Parathyroid adenoma (tissue), 2 donors: ENCODE data around the gene MALRD1.

Experiments used
- H2AFZ ChIP-seq: fragments of 300-600 bp; sonication (generic); one replicate; pipeline ENCODE4 v1.7.0; 2017; ENCODE audit warnings: antibody characterized with exemption, mild to moderate bottlenecking
- H3K27ac ChIP-seq: fragments of 300-600 bp; sonication (generic); one replicate; pipeline ENCODE4 v1.7.0; 2017
- H3K27me3 ChIP-seq: fragments of 300-600 bp; sonication (generic); one replicate; pipeline ENCODE4 v1.7.0; 2017; ENCODE audit warnings: low read length; ENCODE audit not compliant: control insufficient read depth, insufficient read depth
- H3K36me3 ChIP-seq: fragments of 300-600 bp; sonication (generic); one replicate; pipeline ENCODE4 v1.7.0; 2017; ENCODE audit warnings: low read length; ENCODE audit not compliant: control insufficient read depth, insufficient read depth
- H3K4me1 ChIP-seq: fragments of 300-600 bp; sonication (generic); one replicate; pipeline ENCODE4 v1.7.0; 2017; ENCODE audit warnings: control low read depth
- H3K4me2 ChIP-seq: fragments of 300-600 bp; sonication (generic); one replicate; pipeline ENCODE4 v1.7.0; 2017; ENCODE audit warnings: low read length
- H3K4me3 ChIP-seq: fragments of 300-600 bp; sonication (generic); one replicate; pipeline ENCODE4 v1.7.0; 2017; ENCODE audit warnings: low read depth, low read length
- H3K79me2 ChIP-seq: fragments of 300-600 bp; sonication (generic); one replicate; pipeline ENCODE4 v1.7.0; 2017; ENCODE audit warnings: control low read depth
- H3K9ac ChIP-seq: fragments of 300-600 bp; sonication (generic); one replicate; pipeline ENCODE4 v1.7.0; 2017; ENCODE audit warnings: mild to moderate bottlenecking
- H3K9me3 ChIP-seq: fragments of 300-600 bp; sonication (generic); one replicate; pipeline ENCODE4 v1.7.0; 2017; ENCODE audit warnings: low read length; ENCODE audit not compliant: control insufficient read depth
- TF ChIP-seq, protein P1 (sequence below): fragments of 300-600 bp; sonication (generic); IDR thresholded peaks from one replicate; pipeline ENCODE4 v1.7.0; 2017; ENCODE audit warnings: antibody characterized with exemption, mild to moderate bottlenecking
- donor health status: primary hyperparathyroidism.

Gene MALRD1

DNA sequence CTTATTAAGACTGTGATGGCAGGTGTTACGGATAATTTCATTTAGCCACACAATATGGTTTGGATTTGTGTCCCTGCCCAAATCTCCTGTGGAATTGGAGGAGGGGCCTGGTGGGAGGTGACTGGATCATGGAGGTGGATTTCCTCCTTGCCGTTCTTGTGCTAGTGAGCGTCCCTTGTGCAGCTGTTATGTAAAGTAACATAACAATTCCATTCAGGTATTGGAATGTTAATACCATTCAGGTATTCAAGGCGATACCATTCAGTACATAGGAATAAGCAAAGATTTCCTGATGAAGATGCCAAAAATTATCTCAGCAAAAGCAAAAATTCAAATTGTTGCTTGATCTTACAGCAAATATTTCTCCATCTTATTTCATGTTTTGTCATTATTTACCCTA is 735.1 kb downstream of the MALRD1 start:
- H3K79me2 ChIP-seq: no peaks in the 10 kb centered on the region
- H3K4me2 ChIP-seq: no peak overlapping the region
- no peaks in the 10 kb centered on the region for H3K36me3 ChIP-seq
- TF ChIP-seq, protein P1, sequence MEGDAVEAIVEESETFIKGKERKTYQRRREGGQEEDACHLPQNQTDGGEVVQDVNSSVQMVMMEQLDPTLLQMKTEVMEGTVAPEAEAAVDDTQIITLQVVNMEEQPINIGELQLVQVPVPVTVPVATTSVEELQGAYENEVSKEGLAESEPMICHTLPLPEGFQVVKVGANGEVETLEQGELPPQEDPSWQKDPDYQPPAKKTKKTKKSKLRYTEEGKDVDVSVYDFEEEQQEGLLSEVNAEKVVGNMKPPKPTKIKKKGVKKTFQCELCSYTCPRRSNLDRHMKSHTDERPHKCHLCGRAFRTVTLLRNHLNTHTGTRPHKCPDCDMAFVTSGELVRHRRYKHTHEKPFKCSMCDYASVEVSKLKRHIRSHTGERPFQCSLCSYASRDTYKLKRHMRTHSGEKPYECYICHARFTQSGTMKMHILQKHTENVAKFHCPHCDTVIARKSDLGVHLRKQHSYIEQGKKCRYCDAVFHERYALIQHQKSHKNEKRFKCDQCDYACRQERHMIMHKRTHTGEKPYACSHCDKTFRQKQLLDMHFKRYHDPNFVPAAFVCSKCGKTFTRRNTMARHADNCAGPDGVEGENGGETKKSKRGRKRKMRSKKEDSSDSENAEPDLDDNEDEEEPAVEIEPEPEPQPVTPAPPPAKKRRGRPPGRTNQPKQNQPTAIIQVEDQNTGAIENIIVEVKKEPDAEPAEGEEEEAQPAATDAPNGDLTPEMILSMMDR: no peak
- H3K9ac ChIP-seq: no peak overlapping the region
- H3K27ac ChIP-seq: no peak overlapping the region
- no peaks in the 10 kb centered on the region for H3K9me3 ChIP-seq
- no peak overlapping the region for H2AFZ ChIP-seq
- H3K4me3 ChIP-seq: no peak overlapping the region
- H3K27me3 ChIP-seq: no peaks in the 10 kb centered on the region
- no peaks in the 10 kb centered on the region for H3K4me1 ChIP-seq
